Keratinocyte (primary cell): ENCODE results near the gene SMAD7. TPM values are rescaled to one million over a fixed set of nuclear protein-coding genes. Genes with fewer than 3 reads are reported as not detected.

ENCODE experiments used
- DNase-seq: peaks from one replicate; pipeline ENCODE4 v3.0.0-alpha.2; 2011; ENCODE audit warnings: low read depth, missing footprints, low spot score
- FAIRE-seq: peaks from 2 replicates; lab custom pipeline; 2011; peaks lifted over from hg19 to GRCh38; lab: Jason Lieb, UNC
- H2AFZ ChIP-seq: 2 replicates; pipeline ENCODE4 v1.6.0; 2012; ENCODE audit warnings: low read length, control low read depth, inconsistent platforms; ENCODE audit not compliant: control insufficient read depth
- H3K27ac ChIP-seq: 2 replicates; pipeline ENCODE4 v1.5.1; 2011; ENCODE audit warnings: low read length; ENCODE audit not compliant: control insufficient read depth, insufficient read depth
- H3K27me3 ChIP-seq: 3 replicates; pipeline ENCODE4 v1.6.0; 2011; ENCODE audit warnings: low read length; ENCODE audit not compliant: control insufficient read depth, insufficient read depth; ENCODE audit errors: extremely low read depth
- H3K36me3 ChIP-seq, 2 experiments: 2 replicates in 1 of 2; 3 replicates in 1 of 2; pipeline ENCODE4 v1.5.1; 2011; ENCODE audit warnings: low read length in 2 of 2, mild to moderate bottlenecking in 1 of 2; ENCODE audit not compliant: control insufficient read depth in 2 of 2, insufficient read depth in 2 of 2; ENCODE audit errors: extremely low read depth in 1 of 2
- H3K4me1 ChIP-seq: 3 replicates; pipeline ENCODE4 v1.5.1; 2011; ENCODE audit warnings: low read length; ENCODE audit not compliant: control insufficient read depth, insufficient read depth; ENCODE audit errors: extremely low read depth
- H3K4me2 ChIP-seq: 3 replicates; pipeline ENCODE4 v1.6.0; 2011; ENCODE audit warnings: low read depth, low read length; ENCODE audit not compliant: control insufficient read depth, insufficient read depth; ENCODE audit errors: extremely low read depth
- H3K4me3 ChIP-seq, 3 experiments: fragments of 200-600 bp in 1 of 3; sonication (generic) in 1 of 3; 2 replicates in 2 of 3; 3 replicates in 1 of 3; pipeline ENCODE4 v1.5.1; 2011 to 2016; ENCODE audit warnings: low read length in 3 of 3, mild to moderate bottlenecking in 3 of 3, control low read depth in 2 of 3, inconsistent platforms in 1 of 3, low read depth in 1 of 3, mixed read lengths in 1 of 3, mixed run types in 1 of 3, moderate library complexity in 1 of 3; ENCODE audit not compliant: control insufficient read depth in 2 of 3, insufficient read depth in 2 of 3; ENCODE audit errors: extremely low read depth in 1 of 3
- H3K79me2 ChIP-seq: 2 replicates; pipeline ENCODE4 v1.6.0; 2012; ENCODE audit warnings: low read length; ENCODE audit not compliant: control insufficient read depth, insufficient read depth
- H3K9ac ChIP-seq: 3 replicates; pipeline ENCODE4 v1.6.0; 2011; ENCODE audit warnings: low read length; ENCODE audit not compliant: control insufficient read depth, insufficient read depth; ENCODE audit errors: extremely low read depth
- H3K9me1 ChIP-seq: 3 replicates; pipeline ENCODE4 v1.6.0; 2011; ENCODE audit warnings: low read length; ENCODE audit not compliant: control insufficient read depth, insufficient read depth; ENCODE audit errors: extremely low read depth
- H3K9me3 ChIP-seq: 2 replicates; pipeline ENCODE4 v1.5.1; 2012; ENCODE audit warnings: low read depth, low read length; ENCODE audit not compliant: control insufficient read depth
- H4K20me1 ChIP-seq: 3 replicates; pipeline ENCODE4 v1.6.0; 2011; ENCODE audit warnings: low read length; ENCODE audit not compliant: control insufficient read depth, insufficient read depth; ENCODE audit errors: extremely low read depth
- CTCF ChIP-seq, 3 experiments: IDR thresholded peaks in 1 of 3; conservative IDR thresholded peaks in 1 of 3; optimal IDR thresholded peaks in 1 of 3; 2 replicates in 2 of 3; 3 replicates in 1 of 3; pipeline versions ENCODE3 to v1.5.1; 2011; ENCODE audit warnings: low read length in 3 of 3, mild to moderate bottlenecking in 3 of 3, moderate library complexity in 2 of 3, control low read depth in 1 of 3, inconsistent platforms in 1 of 3; ENCODE audit not compliant: insufficient read depth in 2 of 3; ENCODE audit errors: extremely low read depth in 1 of 3
- EZH2 ChIP-seq: IDR thresholded peaks from one replicate; pipeline ENCODE4 v1.6.1; 2012; ENCODE audit warnings: inconsistent platforms, mild to moderate bottlenecking, low read length, moderate library complexity
- dilution Hi-C: fragments of 300-500 bp; cut with MboI; formaldehyde crosslinking; loops from one replicate; pipeline ENCODE4 v1.7.0; 2020; ENCODE audit warnings: low sequenced_read_pairs; ENCODE audit not compliant: extremely low pct_ligation_motif_present
- polyA plus RNA-seq, 5 experiments: library from polyadenylated mRNA; depleted of rRNA in 3 of 5; stranded (reverse) in 3 of 5; stranded (forward) in 1 of 5; unstranded in 1 of 5; fragments of >200 nt; gene quantifications; 1 replicate in 1 of 5; 2 replicates in 3 of 5; 3 replicates in 1 of 5; pipeline versions ENCODE4 v1.2.1 to v1.2.3, GENCODE V29; 2011 to 2012; ENCODE audit warnings: missing spikeins in 2 of 5, low read depth in 1 of 5, low replicate concordance in 1 of 5

SMAD7 gene
- polyA plus RNA-seq, 1 donor (not counting 4 experiments of a cell fraction or from before 2014, with no cell fraction given): 9.5 TPM

- H3K36me3 ChIP-seq: no peaks in the 10 kb centered on the region
- H3K79me2 ChIP-seq: no peaks in the 10 kb centered on the region
- no peak overlapping the region for H2AFZ ChIP-seq
- no peaks in the 10 kb centered on the region for H3K27me3 ChIP-seq
- no peaks in the 10 kb centered on the region for H4K20me1 ChIP-seq
- H3K9me3 ChIP-seq: no peaks in the 10 kb centered on the region
- DNase-seq: no peak
- FAIRE-seq: no peak
- peaks cover 13% of the 10 kb centered on the region for H3K4me1 ChIP-seq
- TF ChIP-seq CTCF (optimal IDR thresholded peaks at IDR 0.05 in 1 of 3, IDR thresholded peaks at IDR 0.05 in 1 of 3, conservative IDR thresholded peaks at IDR 0.05 in 1 of 3; ENCODE audit: extremely low read depth in 1 of 3, insufficient read depth in 2 of 3, low read length in 3 of 3) (no peak), EZH2 (no peak)
- no peak overlapping the region for H3K4me3 ChIP-seq
- dilution Hi-C loops: no loop called here
- H3K27ac ChIP-seq: no peak overlapping the region
- peak overlapping the region; percentile 56 for H3K4me2 ChIP-seq
- H3K9me1 ChIP-seq: no peaks in the 10 kb centered on the region
- no peak overlapping the region for H3K9ac ChIP-seq
Observed at GRCh38 chr18:48893061-48893607, 57.6 kb downstream of the SMAD7 start.

GRCh38 chr18:48892146-48892855 is 58.5 kb downstream of the SMAD7 start:
- peak overlapping the region; percentile 56 for H3K4me2 ChIP-seq
- DNase-seq (no peak), FAIRE-seq (peak; percentile 75)
- dilution Hi-C loops: no loop called here
- no peaks in the 10 kb centered on the region for H3K9me1 ChIP-seq
- peak overlapping the region; percentile 64 for H2AFZ ChIP-seq
- H4K20me1 ChIP-seq: no peaks in the 10 kb centered on the region
- TF ChIP-seq EZH2: no peak
- TF ChIP-seq CTCF (optimal IDR thresholded peaks at IDR 0.05 in 1 of 3, IDR thresholded peaks at IDR 0.05 in 1 of 3, conservative IDR thresholded peaks at IDR 0.05 in 1 of 3; ENCODE audit: extremely low read depth in 1 of 3, insufficient read depth in 2 of 3, low read length in 3 of 3): no peak
- H3K4me1 ChIP-seq: peaks cover 13% of the 10 kb centered on the region
- H3K27me3 ChIP-seq: no peaks in the 10 kb centered on the region
- no peak overlapping the region for H3K27ac ChIP-seq
- no peaks in the 10 kb centered on the region for H3K36me3 ChIP-seq
- no peak overlapping the region for H3K9ac ChIP-seq
- no peaks in the 10 kb centered on the region for H3K9me3 ChIP-seq
- H3K4me3 ChIP-seq: no peak overlapping the region
- H3K79me2 ChIP-seq: no peaks in the 10 kb centered on the region
